MM.1S (cell line): ENCODE data around the gene MRTFA.
"Not testable (repeated sequence)": the region's sequence is repeated elsewhere in the genome, so short reads cannot be mapped to it uniquely, and the experiment has no call there.

Experiments used
- DNase-seq: peaks from one replicate; pipeline ENCODE4 v3.0.0-alpha.2; 2015
- H2AFZ ChIP-seq: fragments of 300-600 bp; sonication (generic); 2 replicates; pipeline ENCODE4 v1.6.0; 2016; ENCODE audit warnings: antibody characterized with exemption, low read length
- H3F3A ChIP-seq: fragments of 300-600 bp; sonication (generic); 2 replicates; pipeline ENCODE4 v1.6.1; 2016; ENCODE audit warnings: mild to moderate bottlenecking, antibody characterized with exemption, low read length, moderate library complexity, mixed read lengths; ENCODE audit not compliant: insufficient read depth
- H3K27ac ChIP-seq: fragments of 300-600 bp; sonication (generic); 2 replicates; pipeline ENCODE4 v1.5.1; 2016; ENCODE audit warnings: mild to moderate bottlenecking, low read length
- H3K27me3 ChIP-seq: fragments of 300-600 bp; sonication (generic); replicated peaks from 2 replicates; pipeline ENCODE4 v1.6.0; 2016; ENCODE audit warnings: low read length; ENCODE audit not compliant: insufficient read depth
- H3K36me3 ChIP-seq: fragments of 300-600 bp; sonication (generic); replicated peaks from 2 replicates; pipeline ENCODE4 v1.6.1; 2016; ENCODE audit warnings: mild to moderate bottlenecking, low read length, mixed read lengths; ENCODE audit not compliant: insufficient read depth
- H3K4me1 ChIP-seq: fragments of 300-600 bp; sonication (generic); 2 replicates; pipeline ENCODE4 v1.6.1; 2016; ENCODE audit warnings: low read length, mixed read lengths
- H3K4me2 ChIP-seq: fragments of 300-600 bp; sonication (generic); 2 replicates; pipeline ENCODE4 v1.6.0; 2016; ENCODE audit warnings: low read depth, low read length
- H3K4me3 ChIP-seq: fragments of 300-600 bp; sonication (generic); 2 replicates; pipeline ENCODE4 v1.5.1; 2016; ENCODE audit warnings: low read length, mixed read lengths
- H3K79me2 ChIP-seq: fragments of 300-600 bp; sonication (generic); 2 replicates; pipeline ENCODE4 v1.6.1; 2016; ENCODE audit warnings: mixed run types, low read length, mixed read lengths
- H3K9ac ChIP-seq: fragments of 300-600 bp; sonication (generic); 2 replicates; pipeline ENCODE4 v1.6.1; 2016; ENCODE audit warnings: low read length, mixed read lengths
- H3K9me2 ChIP-seq: fragments of 300-600 bp; sonication (generic); replicated peaks from 2 replicates; pipeline ENCODE4 v1.6.1; 2016; ENCODE audit warnings: mild to moderate bottlenecking, low read length, mixed read lengths; ENCODE audit not compliant: insufficient read depth
- H3K9me3 ChIP-seq: fragments of 300-600 bp; sonication (generic); replicated peaks from 2 replicates; pipeline ENCODE4 v1.6.1; 2016; ENCODE audit warnings: mild to moderate bottlenecking, low read length, mixed read lengths; ENCODE audit not compliant: insufficient read depth
- H4K20me1 ChIP-seq: fragments of 300-600 bp; sonication (generic); 2 replicates; pipeline ENCODE4 v1.6.1; 2016; ENCODE audit warnings: mild to moderate bottlenecking, low read length, moderate library complexity, mixed read lengths; ENCODE audit not compliant: insufficient read depth
- CTCF ChIP-seq: fragments of 300-600 bp; sonication (generic); IDR thresholded peaks from 2 replicates; pipeline ENCODE4 v1.5.1; 2016; ENCODE audit warnings: antibody characterized with exemption, low read length, mixed read lengths
- EZH2 ChIP-seq: fragments of 300-600 bp; sonication (generic); optimal IDR thresholded peaks from 2 replicates; pipeline ENCODE3; 2017; ENCODE audit warnings: low read depth, mild to moderate bottlenecking, antibody characterized with exemption, low read length, mixed read lengths
- EZH2phosphoT487 ChIP-seq: fragments of 300-600 bp; sonication (generic); IDR thresholded peaks from 2 replicates; pipeline ENCODE4 v1.6.1; 2018; ENCODE audit warnings: antibody characterized with exemption, low read length

MRTFA gene

GRCh38 chr22:40557972-40558371, 78.5 kb downstream of the MRTFA start:
- H3K27ac ChIP-seq = no peak overlapping the region
- H2AFZ ChIP-seq = no peak overlapping the region
- no peaks in the 10 kb centered on the region for H4K20me1 ChIP-seq
- no peak for DNase-seq
- H3K9me3 ChIP-seq = no peaks in the 10 kb centered on the region
- H3K79me2 ChIP-seq = peaks cover 10% of the 10 kb centered on the region
- H3K4me1 ChIP-seq = no peaks in the 10 kb centered on the region
- no peaks in the 10 kb centered on the region for H3K36me3 ChIP-seq
- no peak for TF ChIP-seq EZH2
- TF ChIP-seq CTCF = no peak
- no peak for TF ChIP-seq EZH2phosphoT487
- no peak overlapping the region for H3K4me3 ChIP-seq
- no peaks in the 10 kb centered on the region for H3F3A ChIP-seq
- no peaks in the 10 kb centered on the region for H3K27me3 ChIP-seq
- no peak overlapping the region for H3K4me2 ChIP-seq
- no peak overlapping the region for H3K9ac ChIP-seq
- H3K9me2 ChIP-seq = no peaks in the 10 kb centered on the region

GRCh38 chr22:40556641-40557040, 79.9 kb downstream of the MRTFA start:
- Histone ChIP-seq H3K27ac (no peak overlapping the region), H3K9me3 (no peaks in the 10 kb centered on the region), H3K27me3 (no peaks in the 10 kb centered on the region), H3K4me3 (no peak overlapping the region), H4K20me1 (no peaks in the 10 kb centered on the region), H3K9me2 (no peaks in the 10 kb centered on the region), H3F3A (no peaks in the 10 kb centered on the region), H3K9ac (no peak overlapping the region), H3K36me3 (no peaks in the 10 kb centered on the region), H3K4me1 (no peaks in the 10 kb centered on the region), H3K4me2 (no peak overlapping the region), H2AFZ (no peak overlapping the region), H3K79me2 (peaks cover 8% of the 10 kb centered on the region)
- DNase-seq = no peak
- TF ChIP-seq EZH2 (no peak), EZH2phosphoT487 (no peak), CTCF (no peak)

GRCh38 chr22:40554023-40554422, 82.5 kb downstream of the MRTFA start:
- not testable (repeated sequence) for H3K36me3 ChIP-seq, H3K9me3 ChIP-seq, H4K20me1 ChIP-seq, DNase-seq, H3K27ac ChIP-seq, H3F3A ChIP-seq, H3K79me2 ChIP-seq, H3K9ac ChIP-seq, H3K27me3 ChIP-seq, H3K4me3 ChIP-seq, H2AFZ ChIP-seq, H3K4me1 ChIP-seq, H3K9me2 ChIP-seq, H3K4me2 ChIP-seq

GRCh38 chr22:40553014-40553554, 83.4 kb downstream of the MRTFA start:
- H3F3A ChIP-seq = no peaks in the 10 kb centered on the region
- H3K9me3 ChIP-seq = no peaks in the 10 kb centered on the region
- no peak overlapping the region for H3K9ac ChIP-seq
- no peak overlapping the region for H2AFZ ChIP-seq
- no peaks in the 10 kb centered on the region; the same call in none of the 2 replicates for H3K79me2 ChIP-seq
- H3K9me2 ChIP-seq = no peaks in the 10 kb centered on the region
- no peaks in the 10 kb centered on the region for H3K36me3 ChIP-seq
- H4K20me1 ChIP-seq = no peaks in the 10 kb centered on the region
- H3K4me3 ChIP-seq = no peak overlapping the region
- H3K27ac ChIP-seq = no peak overlapping the region
- H3K27me3 ChIP-seq = no peaks in the 10 kb centered on the region
- no peak for DNase-seq
- no peaks in the 10 kb centered on the region for H3K4me1 ChIP-seq
- H3K4me2 ChIP-seq = no peak overlapping the region
- no peak for TF ChIP-seq CTCF
- TF ChIP-seq EZH2 = no peak
- no peak for TF ChIP-seq EZH2phosphoT487
